ENCODE measurements around the gene IL1R2.

The IL1R2 gene

DNA sequence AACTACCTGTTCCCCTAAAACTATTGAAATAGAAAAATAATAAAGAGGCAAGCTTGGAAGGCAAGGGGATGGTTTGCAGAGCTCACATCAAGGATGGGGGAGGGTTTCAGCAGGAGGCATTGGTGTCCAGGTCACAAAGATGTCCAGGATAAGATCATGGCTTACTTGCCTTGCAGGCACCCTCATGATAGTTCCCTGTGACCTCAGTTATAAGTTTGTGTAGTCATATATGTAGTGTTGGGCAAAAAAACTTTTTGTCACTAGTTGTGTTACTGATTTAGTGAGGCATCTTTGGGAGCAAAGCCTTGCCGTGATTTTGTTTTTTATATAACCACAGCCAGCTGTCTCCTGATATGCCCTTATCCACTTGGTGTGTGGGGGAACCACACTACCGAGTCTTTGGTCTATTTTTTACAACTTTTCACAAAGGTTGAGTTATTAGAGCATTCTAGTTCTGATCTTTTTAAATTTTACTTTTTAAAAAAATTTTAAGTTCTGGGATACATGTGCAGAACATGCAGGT lies 53.3 kb downstream of the IL1R2 start:
- peaks cover 13% of the 10 kb centered on the region for H3K4me1 Mint-ChIP-seq (ENCODE audit: low read depth)
- H3K27me3 Mint-ChIP-seq (ENCODE audit: low read depth), result peaks cover 41% of the 10 kb centered on the region
- peaks cover 5% of the 10 kb centered on the region for H3K9me3 Mint-ChIP-seq
- H3K27ac Mint-ChIP-seq, result no peak overlapping the region
- no peak overlapping the region for H3K4me3 Mint-ChIP-seq
- H3K36me3 Mint-ChIP-seq (ENCODE audit: low read depth), result no peaks in the 10 kb centered on the region

- Mint-ChIP-seq H3K27ac (no peak overlapping the region), H3K36me3 (ENCODE audit: low read depth) (no peaks in the 10 kb centered on the region), H3K27me3 (ENCODE audit: low read depth) (peaks cover 36% of the 10 kb centered on the region), H3K9me3 (peaks cover 5% of the 10 kb centered on the region), H3K4me3 (no peak overlapping the region), H3K4me1 (ENCODE audit: low read depth) (peaks cover 13% of the 10 kb centered on the region)
Observed at GRCh38 chr2:102045697-102046096, 53.9 kb downstream of the IL1R2 start.

- Mint-ChIP-seq H3K4me1 (ENCODE audit: low read depth) (peaks cover 13% of the 10 kb centered on the region), H3K27ac (no peak overlapping the region), H3K9me3 (peaks cover 5% of the 10 kb centered on the region), H3K36me3 (ENCODE audit: low read depth) (no peaks in the 10 kb centered on the region), H3K4me3 (no peak overlapping the region), H3K27me3 (ENCODE audit: low read depth) (peaks cover 36% of the 10 kb centered on the region)
Observed at GRCh38 chr2:102046135-102046986, 54.6 kb downstream of the IL1R2 start.

- no peak overlapping the region for H3K4me3 Mint-ChIP-seq
- peaks cover 27% of the 10 kb centered on the region for H3K27me3 Mint-ChIP-seq (ENCODE audit: low read depth)
- peaks cover 5% of the 10 kb centered on the region for H3K9me3 Mint-ChIP-seq
- no peaks in the 10 kb centered on the region for H3K36me3 Mint-ChIP-seq (ENCODE audit: low read depth)
- no peak overlapping the region for H3K27ac Mint-ChIP-seq
- peaks cover 3% of the 10 kb centered on the region for H3K4me1 Mint-ChIP-seq (ENCODE audit: low read depth)
Observed at GRCh38 chr2:102048465-102048864, 56.7 kb downstream of the IL1R2 start.

DNA sequence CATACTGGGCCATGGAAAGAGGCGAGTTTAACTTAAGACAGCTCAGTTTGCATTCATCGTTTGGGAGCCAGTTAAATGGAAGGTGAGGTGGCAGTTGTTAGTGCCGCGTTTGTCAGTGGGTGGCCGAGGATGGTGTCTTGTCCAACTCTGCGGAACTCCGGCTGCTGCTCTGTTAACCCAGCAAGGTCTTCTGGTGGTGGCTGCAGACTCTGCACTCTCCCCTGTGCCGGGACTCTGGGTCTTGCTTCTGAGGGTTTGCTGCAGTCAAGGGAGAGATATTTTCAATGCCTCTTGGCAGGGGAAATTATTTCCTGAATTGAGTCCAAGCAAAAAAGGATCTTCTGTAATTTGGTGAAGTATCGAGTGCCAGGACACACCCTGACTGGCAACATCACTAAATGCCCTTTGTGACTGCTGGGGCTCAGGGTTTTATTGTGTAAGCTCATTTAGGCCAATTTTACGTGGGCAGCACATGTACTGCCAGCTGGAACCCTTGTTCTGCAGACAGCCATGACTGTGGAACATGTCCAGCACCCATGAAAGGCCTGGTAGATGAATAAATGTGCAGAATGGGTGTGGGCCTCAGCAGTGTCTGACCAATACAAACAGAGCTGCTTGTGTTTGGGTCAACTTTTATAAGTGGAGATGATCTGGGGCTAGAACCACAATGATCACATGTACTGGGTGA lies 58.1 kb downstream of the IL1R2 start:
- Mint-ChIP-seq H3K9me3 (peaks cover 5% of the 10 kb centered on the region), H3K4me3 (no peak overlapping the region), H3K27me3 (ENCODE audit: low read depth) (peaks cover 21% of the 10 kb centered on the region), H3K36me3 (ENCODE audit: low read depth) (no peaks in the 10 kb centered on the region), H3K27ac (no peak overlapping the region), H3K4me1 (ENCODE audit: low read depth) (no peaks in the 10 kb centered on the region)

DNA sequence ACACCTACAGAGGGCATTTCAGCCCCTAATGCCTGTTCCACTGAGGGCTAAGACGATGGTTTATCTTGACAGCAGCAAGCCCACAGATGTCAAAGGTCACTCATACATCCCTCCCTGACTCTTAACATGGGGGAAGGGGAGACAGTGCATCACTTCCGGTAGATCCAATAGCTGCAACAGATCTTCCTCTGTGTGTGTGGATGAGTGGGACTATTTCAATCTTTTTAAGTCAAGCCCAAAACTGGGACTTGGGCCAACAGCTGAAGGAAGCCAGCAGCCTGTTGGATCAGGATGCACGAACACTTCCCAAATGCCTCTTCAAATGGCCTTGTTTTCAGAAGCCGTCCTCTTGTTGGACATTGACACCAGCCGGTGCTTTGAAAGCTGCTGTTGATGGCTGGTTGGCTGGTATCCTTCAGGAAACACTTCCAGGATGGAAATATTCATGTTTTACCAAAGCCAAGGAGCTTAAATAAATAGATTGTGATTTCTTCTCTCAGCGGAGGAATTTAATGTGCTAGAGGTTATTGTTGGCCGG lies 59.2 kb downstream of the IL1R2 start:
- H3K27me3 Mint-ChIP-seq (ENCODE audit: low read depth), result peaks cover 16% of the 10 kb centered on the region
- no peak overlapping the region for H3K4me3 Mint-ChIP-seq
- no peak overlapping the region for H3K27ac Mint-ChIP-seq
- H3K9me3 Mint-ChIP-seq, result peaks cover 5% of the 10 kb centered on the region
- H3K4me1 Mint-ChIP-seq (ENCODE audit: low read depth), result no peaks in the 10 kb centered on the region
- no peaks in the 10 kb centered on the region for H3K36me3 Mint-ChIP-seq (ENCODE audit: low read depth)

DNA sequence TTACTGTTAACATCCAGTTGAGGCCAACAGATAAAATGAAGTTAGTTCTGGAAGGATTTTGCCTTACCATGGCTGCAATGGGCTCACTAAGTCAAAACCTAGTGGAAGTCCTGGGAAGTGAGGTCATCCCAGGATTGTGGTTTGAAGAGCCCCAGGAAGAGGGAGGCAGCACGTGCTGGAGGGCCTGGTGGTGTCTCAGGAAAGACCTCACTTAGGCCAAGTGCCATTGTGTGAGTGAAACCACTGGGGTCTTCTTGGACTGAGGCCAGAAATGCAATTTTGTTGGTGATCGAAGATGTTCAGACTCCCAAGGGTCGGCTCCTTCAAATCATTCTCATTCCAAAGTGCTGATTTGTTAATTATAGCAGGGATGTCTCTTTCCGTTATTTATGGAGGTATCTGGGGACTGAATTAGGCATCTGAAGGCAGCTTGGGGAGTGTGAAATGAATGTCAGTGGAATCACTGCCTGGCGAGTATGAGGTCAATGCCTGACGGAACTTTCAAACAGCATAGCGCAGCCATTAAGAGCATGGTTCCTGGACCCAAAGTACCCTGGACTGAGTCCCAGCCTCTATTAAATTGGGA lies 60.0 kb downstream of the IL1R2 start:
- Mint-ChIP-seq H3K9me3 (peaks cover 5% of the 10 kb centered on the region), H3K27me3 (ENCODE audit: low read depth) (peaks cover 8% of the 10 kb centered on the region), H3K4me1 (ENCODE audit: low read depth) (no peaks in the 10 kb centered on the region), H3K27ac (no peak overlapping the region), H3K4me3 (no peak overlapping the region), H3K36me3 (ENCODE audit: low read depth) (no peaks in the 10 kb centered on the region)

- peaks cover 5% of the 10 kb centered on the region for H3K27me3 Mint-ChIP-seq (ENCODE audit: low read depth)
- no peak overlapping the region for H3K27ac Mint-ChIP-seq
- peaks cover 4% of the 10 kb centered on the region for H3K9me3 Mint-ChIP-seq
- H3K4me3 Mint-ChIP-seq, result no peak overlapping the region
- H3K4me1 Mint-ChIP-seq (ENCODE audit: low read depth), result no peaks in the 10 kb centered on the region
- H3K36me3 Mint-ChIP-seq (ENCODE audit: low read depth), result no peaks in the 10 kb centered on the region
Observed at GRCh38 chr2:102052365-102052764, 60.6 kb downstream of the IL1R2 start.

GRCh38 chr2:102053096-102053495 lies 61.3 kb downstream of the IL1R2 start:
- Mint-ChIP-seq H3K36me3 (ENCODE audit: low read depth) (no peaks in the 10 kb centered on the region), H3K4me3 (no peak overlapping the region), H3K9me3 (no peaks in the 10 kb centered on the region), H3K4me1 (ENCODE audit: low read depth) (no peaks in the 10 kb centered on the region), H3K27ac (no peak overlapping the region), H3K27me3 (ENCODE audit: low read depth) (no peaks in the 10 kb centered on the region)

DNA sequence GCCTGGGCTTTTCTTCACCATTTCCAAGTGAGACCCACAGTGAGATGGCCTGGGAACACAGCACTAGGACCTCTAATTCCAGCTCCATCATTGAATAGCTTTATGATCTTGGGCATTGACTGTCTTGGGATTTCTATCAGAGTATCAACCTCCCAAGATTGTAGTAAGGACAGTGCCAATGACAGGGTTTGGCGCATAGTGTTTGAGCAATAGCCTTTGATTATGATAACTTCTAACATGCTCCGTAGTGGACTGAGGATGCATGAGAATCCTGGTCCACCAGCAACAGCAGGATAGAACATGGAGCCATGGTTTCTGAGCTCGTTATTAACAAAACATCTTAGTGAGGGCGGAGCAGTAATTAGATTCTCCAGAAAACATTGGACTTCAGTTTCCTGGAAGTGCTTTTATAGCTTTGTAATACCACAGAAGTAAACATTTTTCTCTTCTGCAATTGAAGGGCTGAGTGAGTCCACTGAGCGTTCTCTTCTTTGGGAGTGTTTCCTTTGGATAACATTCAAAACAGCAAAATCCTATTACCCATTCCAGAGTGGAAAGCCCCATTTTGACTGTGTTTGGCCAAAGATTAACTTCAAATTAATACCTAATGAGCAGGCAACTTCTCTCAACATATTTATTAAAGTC lies 63.7 kb downstream of the IL1R2 start:
- no peak overlapping the region for H3K27ac Mint-ChIP-seq
- no peaks in the 10 kb centered on the region for H3K4me1 Mint-ChIP-seq (ENCODE audit: low read depth)
- no peaks in the 10 kb centered on the region for H3K36me3 Mint-ChIP-seq (ENCODE audit: low read depth)
- no peaks in the 10 kb centered on the region for H3K9me3 Mint-ChIP-seq
- no peaks in the 10 kb centered on the region for H3K27me3 Mint-ChIP-seq (ENCODE audit: low read depth)
- H3K4me3 Mint-ChIP-seq, result no peak overlapping the region

DNA sequence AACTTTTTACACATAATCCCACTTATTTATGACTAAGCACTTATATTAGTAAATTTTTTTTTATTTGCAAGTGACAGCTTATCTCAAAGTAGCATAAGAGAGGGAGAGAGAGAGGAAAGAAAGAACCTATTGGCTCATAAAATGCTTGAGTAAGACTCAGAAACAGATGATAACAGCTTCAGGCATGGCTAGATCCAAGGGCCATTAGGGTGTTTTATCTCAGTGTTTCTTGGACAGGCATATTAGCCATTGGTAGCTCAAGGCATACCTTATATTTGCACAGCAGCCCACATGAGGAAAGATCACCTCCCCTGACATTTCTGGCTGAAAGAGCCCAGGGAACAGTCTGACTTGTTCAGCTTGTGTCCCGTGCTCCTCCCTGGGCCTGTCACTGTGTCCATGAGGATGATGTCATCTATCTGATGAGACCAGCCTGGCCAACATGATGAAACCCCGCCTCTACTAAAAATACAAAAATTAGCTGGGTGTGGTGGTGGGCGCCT lies 64.4 kb downstream of the IL1R2 start:
- H3K36me3 Mint-ChIP-seq (ENCODE audit: low read depth), result no peaks in the 10 kb centered on the region
- no peak overlapping the region for H3K27ac Mint-ChIP-seq
- no peaks in the 10 kb centered on the region for H3K9me3 Mint-ChIP-seq
- no peak overlapping the region for H3K4me3 Mint-ChIP-seq
- H3K27me3 Mint-ChIP-seq (ENCODE audit: low read depth), result no peaks in the 10 kb centered on the region
- no peaks in the 10 kb centered on the region for H3K4me1 Mint-ChIP-seq (ENCODE audit: low read depth)

- no peak overlapping the region for H3K4me3 Mint-ChIP-seq
- no peak overlapping the region for H3K27ac Mint-ChIP-seq
- H3K36me3 Mint-ChIP-seq (ENCODE audit: low read depth), result no peaks in the 10 kb centered on the region
- H3K27me3 Mint-ChIP-seq (ENCODE audit: low read depth), result no peaks in the 10 kb centered on the region
- no peaks in the 10 kb centered on the region for H3K9me3 Mint-ChIP-seq
- H3K4me1 Mint-ChIP-seq (ENCODE audit: low read depth), result peaks cover 9% of the 10 kb centered on the region
Observed at GRCh38 chr2:102057502-102058292, 65.9 kb downstream of the IL1R2 start.

- no peaks in the 10 kb centered on the region for H3K9me3 Mint-ChIP-seq
- no peak overlapping the region for H3K27ac Mint-ChIP-seq
- no peaks in the 10 kb centered on the region for H3K27me3 Mint-ChIP-seq (ENCODE audit: low read depth)
- peaks cover 15% of the 10 kb centered on the region for H3K4me1 Mint-ChIP-seq (ENCODE audit: low read depth)
- no peak overlapping the region for H3K4me3 Mint-ChIP-seq
- no peaks in the 10 kb centered on the region for H3K36me3 Mint-ChIP-seq (ENCODE audit: low read depth)
Observed at GRCh38 chr2:102058293-102058833, 66.6 kb downstream of the IL1R2 start.
